ENCODE measurements around the gene PARP11. TPM values are rescaled to one million over a fixed set of nuclear protein-coding genes. Genes with fewer than 3 reads are reported as not detected.

The PARP11 gene
- total and polyA plus RNA-seq, 4 donors = 2.2 to 7.1 (median 4.0) TPM

DNA sequence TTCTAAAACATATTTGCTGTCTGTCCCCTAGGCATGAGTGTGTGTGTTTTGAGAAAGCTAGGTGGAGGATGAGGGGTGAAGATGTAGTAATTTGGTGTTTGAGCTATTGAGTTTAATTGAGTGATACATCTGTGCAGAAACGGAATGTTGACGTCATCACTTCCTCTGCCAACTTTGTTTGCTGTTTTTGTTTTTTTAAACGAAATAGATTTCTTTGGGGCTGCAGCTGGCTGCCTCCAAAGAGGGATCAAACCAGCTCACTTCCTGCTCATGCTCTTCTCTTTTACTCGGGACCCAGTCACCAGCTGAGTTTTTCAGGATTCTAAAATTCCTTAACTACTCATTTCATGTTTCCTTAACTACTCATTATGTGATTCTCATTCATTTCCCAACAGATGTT, 100.8 kb downstream of the PARP11 start (continued):
- TF ChIP-seq, protein P1, sequence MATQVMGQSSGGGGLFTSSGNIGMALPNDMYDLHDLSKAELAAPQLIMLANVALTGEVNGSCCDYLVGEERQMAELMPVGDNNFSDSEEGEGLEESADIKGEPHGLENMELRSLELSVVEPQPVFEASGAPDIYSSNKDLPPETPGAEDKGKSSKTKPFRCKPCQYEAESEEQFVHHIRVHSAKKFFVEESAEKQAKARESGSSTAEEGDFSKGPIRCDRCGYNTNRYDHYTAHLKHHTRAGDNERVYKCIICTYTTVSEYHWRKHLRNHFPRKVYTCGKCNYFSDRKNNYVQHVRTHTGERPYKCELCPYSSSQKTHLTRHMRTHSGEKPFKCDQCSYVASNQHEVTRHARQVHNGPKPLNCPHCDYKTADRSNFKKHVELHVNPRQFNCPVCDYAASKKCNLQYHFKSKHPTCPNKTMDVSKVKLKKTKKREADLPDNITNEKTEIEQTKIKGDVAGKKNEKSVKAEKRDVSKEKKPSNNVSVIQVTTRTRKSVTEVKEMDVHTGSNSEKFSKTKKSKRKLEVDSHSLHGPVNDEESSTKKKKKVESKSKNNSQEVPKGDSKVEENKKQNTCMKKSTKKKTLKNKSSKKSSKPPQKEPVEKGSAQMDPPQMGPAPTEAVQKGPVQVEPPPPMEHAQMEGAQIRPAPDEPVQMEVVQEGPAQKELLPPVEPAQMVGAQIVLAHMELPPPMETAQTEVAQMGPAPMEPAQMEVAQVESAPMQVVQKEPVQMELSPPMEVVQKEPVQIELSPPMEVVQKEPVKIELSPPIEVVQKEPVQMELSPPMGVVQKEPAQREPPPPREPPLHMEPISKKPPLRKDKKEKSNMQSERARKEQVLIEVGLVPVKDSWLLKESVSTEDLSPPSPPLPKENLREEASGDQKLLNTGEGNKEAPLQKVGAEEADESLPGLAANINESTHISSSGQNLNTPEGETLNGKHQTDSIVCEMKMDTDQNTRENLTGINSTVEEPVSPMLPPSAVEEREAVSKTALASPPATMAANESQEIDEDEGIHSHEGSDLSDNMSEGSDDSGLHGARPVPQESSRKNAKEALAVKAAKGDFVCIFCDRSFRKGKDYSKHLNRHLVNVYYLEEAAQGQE (IDR thresholded peaks at IDR 0.05) = no peak
- no peak for TF ChIP-seq YY1 (IDR thresholded peaks at IDR 0.05)
- no peak for TF ChIP-seq EGR1 (IDR thresholded peaks at IDR 0.05; ENCODE audit: low read depth in 2 of 2)
- TF ChIP-seq GABPA (IDR thresholded peaks at IDR 0.05 in 1 of 2, conservative IDR thresholded peaks at IDR 0.05 in 1 of 2) = no peak
- TF ChIP-seq HNF4G (IDR thresholded peaks at IDR 0.05) = no peak
- no peak for TF ChIP-seq NR2F2 (IDR thresholded peaks at IDR 0.05)
- TF ChIP-seq, protein P2, sequence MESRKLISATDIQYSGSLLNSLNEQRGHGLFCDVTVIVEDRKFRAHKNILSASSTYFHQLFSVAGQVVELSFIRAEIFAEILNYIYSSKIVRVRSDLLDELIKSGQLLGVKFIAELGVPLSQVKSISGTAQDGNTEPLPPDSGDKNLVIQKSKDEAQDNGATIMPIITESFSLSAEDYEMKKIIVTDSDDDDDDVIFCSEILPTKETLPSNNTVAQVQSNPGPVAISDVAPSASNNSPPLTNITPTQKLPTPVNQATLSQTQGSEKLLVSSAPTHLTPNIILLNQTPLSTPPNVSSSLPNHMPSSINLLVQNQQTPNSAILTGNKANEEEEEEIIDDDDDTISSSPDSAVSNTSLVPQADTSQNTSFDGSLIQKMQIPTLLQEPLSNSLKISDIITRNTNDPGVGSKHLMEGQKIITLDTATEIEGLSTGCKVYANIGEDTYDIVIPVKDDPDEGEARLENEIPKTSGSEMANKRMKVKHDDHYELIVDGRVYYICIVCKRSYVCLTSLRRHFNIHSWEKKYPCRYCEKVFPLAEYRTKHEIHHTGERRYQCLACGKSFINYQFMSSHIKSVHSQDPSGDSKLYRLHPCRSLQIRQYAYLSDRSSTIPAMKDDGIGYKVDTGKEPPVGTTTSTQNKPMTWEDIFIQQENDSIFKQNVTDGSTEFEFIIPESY (IDR thresholded peaks at IDR 0.05) = no peak
- no peak for TF ChIP-seq HNF4A (conservative IDR thresholded peaks at IDR 0.05)

DNA sequence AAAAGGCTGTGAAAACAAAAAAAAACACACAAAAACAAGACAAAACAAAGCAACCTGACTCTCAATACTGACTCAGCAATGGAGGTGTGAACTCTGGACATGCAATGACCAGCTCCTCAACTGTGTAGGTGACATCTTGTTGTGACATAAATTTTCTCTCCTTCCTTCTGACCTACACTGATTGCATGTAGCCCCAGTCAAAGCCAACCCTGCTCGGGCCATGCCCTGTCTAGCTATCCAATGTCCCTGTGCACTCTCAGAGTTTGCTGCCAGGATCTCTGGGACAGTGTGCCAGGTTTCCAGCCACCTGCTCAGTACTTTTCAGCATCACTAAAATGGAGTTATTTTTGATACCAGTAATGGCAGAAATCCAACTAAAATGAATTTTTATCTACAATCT, 101.3 kb downstream of the PARP11 start:
- H3K27me3 ChIP-seq (ENCODE audit: control insufficient read depth in 4 of 4, insufficient read depth in 4 of 4, low read length in 3 of 4) = no peaks in the 10 kb centered on the region
- 35% methylated on average over 1 of the region's 1 CpG for WGBS
- no peak overlapping the region for H3K9ac ChIP-seq (ENCODE audit: low read depth in 1 of 2, low read length in 2 of 2)
- H3K9me3 ChIP-seq (ENCODE audit: control insufficient read depth in 4 of 4, low read length in 3 of 4) = no peaks in the 10 kb centered on the region
- H3K36me3 ChIP-seq (ENCODE audit: control insufficient read depth in 4 of 4, insufficient read depth in 3 of 4, low read depth in 1 of 4, low read length in 3 of 4) = no peaks in the 10 kb centered on the region
- H3K4me3 ChIP-seq (ENCODE audit: low read depth in 1 of 3, low read length in 3 of 3) = no peak overlapping the region
- no peak overlapping the region for H3K27ac ChIP-seq (ENCODE audit: low read depth in 1 of 2, low read length in 2 of 2)
- TF ChIP-seq FOXA1 (IDR thresholded peaks at IDR 0.05) (no peak), TAF1 (conservative IDR thresholded peaks at IDR 0.05) (no peak), NR2F2 (IDR thresholded peaks at IDR 0.05) (no peak)
- TF ChIP-seq, protein P1 (IDR thresholded peaks at IDR 0.05) = no peak
- peaks cover 0 to 10% (median 0%) of the 10 kb centered on the region in 4 donors for H3K4me1 ChIP-seq (ENCODE audit: control insufficient read depth in 4 of 4, insufficient read depth in 4 of 4, low read length in 3 of 4)
- no peak for DNase-seq (ENCODE audit: low spot score)

DNA sequence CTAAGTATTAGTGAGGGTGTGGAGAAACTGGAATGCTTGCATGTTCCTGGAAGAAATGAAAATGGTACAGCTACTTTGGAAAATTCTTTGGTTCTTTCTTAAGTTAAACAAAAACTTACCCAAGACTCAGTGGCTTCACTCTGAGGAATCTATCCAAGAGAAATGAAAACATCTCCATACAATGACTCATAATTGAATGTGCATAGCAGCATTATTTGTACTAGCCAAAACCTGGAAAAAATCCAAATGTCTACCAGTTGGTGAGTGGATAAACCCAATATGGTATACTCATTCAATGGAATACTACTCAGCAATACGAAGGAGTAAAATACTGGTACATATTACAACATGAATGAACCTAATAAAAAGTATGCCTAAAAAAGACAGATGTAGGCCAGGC, 102.3 kb downstream of the PARP11 start:
- H3K9ac ChIP-seq (ENCODE audit: low read depth in 1 of 2, low read length in 2 of 2) = no peak overlapping the region
- no peak overlapping the region for H3K27ac ChIP-seq (ENCODE audit: low read depth in 1 of 2, low read length in 2 of 2)
- H3K36me3 ChIP-seq (ENCODE audit: control insufficient read depth in 4 of 4, insufficient read depth in 3 of 4, low read depth in 1 of 4, low read length in 3 of 4) = no peaks in the 10 kb centered on the region
- H3K27me3 ChIP-seq (ENCODE audit: control insufficient read depth in 4 of 4, insufficient read depth in 4 of 4, low read length in 3 of 4) = no peaks in the 10 kb centered on the region
- TF ChIP-seq GABPA (IDR thresholded peaks at IDR 0.05 in 1 of 2, conservative IDR thresholded peaks at IDR 0.05 in 1 of 2) (no peak), SP1 (IDR thresholded peaks at IDR 0.05) (no peak), RAD21 (IDR thresholded peaks at IDR 0.05) (no peak), RXRA (IDR thresholded peaks at IDR 0.05) (no peak), HNF4G (IDR thresholded peaks at IDR 0.05) (no peak), NR2F2 (IDR thresholded peaks at IDR 0.05) (no peak), FOXA1 (IDR thresholded peaks at IDR 0.05) (no peak), TAF1 (conservative IDR thresholded peaks at IDR 0.05) (no peak)
- TF ChIP-seq, protein P3, sequence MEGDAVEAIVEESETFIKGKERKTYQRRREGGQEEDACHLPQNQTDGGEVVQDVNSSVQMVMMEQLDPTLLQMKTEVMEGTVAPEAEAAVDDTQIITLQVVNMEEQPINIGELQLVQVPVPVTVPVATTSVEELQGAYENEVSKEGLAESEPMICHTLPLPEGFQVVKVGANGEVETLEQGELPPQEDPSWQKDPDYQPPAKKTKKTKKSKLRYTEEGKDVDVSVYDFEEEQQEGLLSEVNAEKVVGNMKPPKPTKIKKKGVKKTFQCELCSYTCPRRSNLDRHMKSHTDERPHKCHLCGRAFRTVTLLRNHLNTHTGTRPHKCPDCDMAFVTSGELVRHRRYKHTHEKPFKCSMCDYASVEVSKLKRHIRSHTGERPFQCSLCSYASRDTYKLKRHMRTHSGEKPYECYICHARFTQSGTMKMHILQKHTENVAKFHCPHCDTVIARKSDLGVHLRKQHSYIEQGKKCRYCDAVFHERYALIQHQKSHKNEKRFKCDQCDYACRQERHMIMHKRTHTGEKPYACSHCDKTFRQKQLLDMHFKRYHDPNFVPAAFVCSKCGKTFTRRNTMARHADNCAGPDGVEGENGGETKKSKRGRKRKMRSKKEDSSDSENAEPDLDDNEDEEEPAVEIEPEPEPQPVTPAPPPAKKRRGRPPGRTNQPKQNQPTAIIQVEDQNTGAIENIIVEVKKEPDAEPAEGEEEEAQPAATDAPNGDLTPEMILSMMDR (IDR thresholded peaks at IDR 0.05; ENCODE audit: low read depth, low read length, missing input control) = no peak
- H3K4me1 ChIP-seq (ENCODE audit: control insufficient read depth in 4 of 4, insufficient read depth in 4 of 4, low read length in 3 of 4) = peaks cover 0 to 10% (median 0%) of the 10 kb centered on the region in 4 donors
- 100% methylated on average over 1 of the region's 1 CpG for WGBS
- no peak overlapping the region for H3K4me3 ChIP-seq (ENCODE audit: low read depth in 1 of 3, low read length in 3 of 3)
- DNase-seq (ENCODE audit: low spot score) = no peak
- no peaks in the 10 kb centered on the region for H3K9me3 ChIP-seq (ENCODE audit: control insufficient read depth in 4 of 4, low read length in 3 of 4)

All from liver (tissue), 9 donors.